MM.1S (cell line): Measurements from ENCODE around the gene FEM1C.

Experiments used
- DNase-seq: peaks from one replicate; pipeline ENCODE4 v3.0.0-alpha.2; 2015
- H2AFZ ChIP-seq: fragments of 300-600 bp; sonication (generic); 2 replicates; pipeline ENCODE4 v1.6.0; 2016; ENCODE audit warnings: antibody characterized with exemption, low read length
- H3F3A ChIP-seq: fragments of 300-600 bp; sonication (generic); 2 replicates; pipeline ENCODE4 v1.6.1; 2016; ENCODE audit warnings: mild to moderate bottlenecking, antibody characterized with exemption, low read length, moderate library complexity, mixed read lengths; ENCODE audit not compliant: insufficient read depth
- H3K27ac ChIP-seq: fragments of 300-600 bp; sonication (generic); 2 replicates; pipeline ENCODE4 v1.5.1; 2016; ENCODE audit warnings: mild to moderate bottlenecking, low read length
- H3K27me3 ChIP-seq: fragments of 300-600 bp; sonication (generic); replicated peaks from 2 replicates; pipeline ENCODE4 v1.6.0; 2016; ENCODE audit warnings: low read length; ENCODE audit not compliant: insufficient read depth
- H3K36me3 ChIP-seq: fragments of 300-600 bp; sonication (generic); replicated peaks from 2 replicates; pipeline ENCODE4 v1.6.1; 2016; ENCODE audit warnings: mild to moderate bottlenecking, low read length, mixed read lengths; ENCODE audit not compliant: insufficient read depth
- H3K4me1 ChIP-seq: fragments of 300-600 bp; sonication (generic); 2 replicates; pipeline ENCODE4 v1.6.1; 2016; ENCODE audit warnings: low read length, mixed read lengths
- H3K4me2 ChIP-seq: fragments of 300-600 bp; sonication (generic); 2 replicates; pipeline ENCODE4 v1.6.0; 2016; ENCODE audit warnings: low read depth, low read length
- H3K4me3 ChIP-seq: fragments of 300-600 bp; sonication (generic); 2 replicates; pipeline ENCODE4 v1.5.1; 2016; ENCODE audit warnings: low read length, mixed read lengths
- H3K79me2 ChIP-seq: fragments of 300-600 bp; sonication (generic); 2 replicates; pipeline ENCODE4 v1.6.1; 2016; ENCODE audit warnings: mixed run types, low read length, mixed read lengths
- H3K9ac ChIP-seq: fragments of 300-600 bp; sonication (generic); 2 replicates; pipeline ENCODE4 v1.6.1; 2016; ENCODE audit warnings: low read length, mixed read lengths
- H3K9me2 ChIP-seq: fragments of 300-600 bp; sonication (generic); replicated peaks from 2 replicates; pipeline ENCODE4 v1.6.1; 2016; ENCODE audit warnings: mild to moderate bottlenecking, low read length, mixed read lengths; ENCODE audit not compliant: insufficient read depth
- H3K9me3 ChIP-seq: fragments of 300-600 bp; sonication (generic); replicated peaks from 2 replicates; pipeline ENCODE4 v1.6.1; 2016; ENCODE audit warnings: mild to moderate bottlenecking, low read length, mixed read lengths; ENCODE audit not compliant: insufficient read depth
- H4K20me1 ChIP-seq: fragments of 300-600 bp; sonication (generic); 2 replicates; pipeline ENCODE4 v1.6.1; 2016; ENCODE audit warnings: mild to moderate bottlenecking, low read length, moderate library complexity, mixed read lengths; ENCODE audit not compliant: insufficient read depth
- EZH2 ChIP-seq: fragments of 300-600 bp; sonication (generic); optimal IDR thresholded peaks from 2 replicates; pipeline ENCODE3; 2017; ENCODE audit warnings: low read depth, mild to moderate bottlenecking, antibody characterized with exemption, low read length, mixed read lengths
- EZH2phosphoT487 ChIP-seq: fragments of 300-600 bp; sonication (generic); IDR thresholded peaks from 2 replicates; pipeline ENCODE4 v1.6.1; 2018; ENCODE audit warnings: antibody characterized with exemption, low read length
- TF ChIP-seq, protein P1 (sequence below): fragments of 300-600 bp; sonication (generic); IDR thresholded peaks from 2 replicates; pipeline ENCODE4 v1.5.1; 2016; ENCODE audit warnings: antibody characterized with exemption, low read length, mixed read lengths

The FEM1C gene

DNA sequence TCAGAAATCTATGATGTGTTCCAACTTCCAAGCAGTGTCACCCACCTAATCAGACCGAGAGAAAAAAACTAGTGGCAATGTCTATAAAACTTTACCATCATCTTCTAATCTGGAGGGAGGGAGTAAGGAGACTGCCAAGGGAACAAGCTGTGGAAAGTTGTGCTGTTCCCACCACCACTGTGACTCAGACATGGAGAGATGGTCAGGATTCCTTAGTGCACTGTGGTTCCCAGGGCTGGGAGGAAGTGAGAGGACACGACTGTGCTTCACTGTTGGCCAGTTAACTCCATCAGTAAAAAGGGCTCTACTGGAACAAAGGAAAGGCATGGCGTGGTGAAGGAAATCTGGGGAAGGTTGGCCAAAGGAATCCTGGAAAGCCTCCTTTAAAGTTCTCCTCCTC, 38.9 kb upstream of the FEM1C start:
- no peak overlapping the region for H3K9ac ChIP-seq
- H3F3A ChIP-seq, result no peaks in the 10 kb centered on the region
- H3K36me3 ChIP-seq, result no peaks in the 10 kb centered on the region
- H3K9me2 ChIP-seq, result no peaks in the 10 kb centered on the region
- H2AFZ ChIP-seq, result no peak overlapping the region
- no peak overlapping the region for H3K27ac ChIP-seq
- H3K27me3 ChIP-seq, result no peaks in the 10 kb centered on the region
- no peaks in the 10 kb centered on the region for H3K79me2 ChIP-seq
- H3K9me3 ChIP-seq, result no peaks in the 10 kb centered on the region
- no peaks in the 10 kb centered on the region for H4K20me1 ChIP-seq
- TF ChIP-seq EZH2phosphoT487 (no peak), EZH2 (no peak)
- TF ChIP-seq, protein P1, sequence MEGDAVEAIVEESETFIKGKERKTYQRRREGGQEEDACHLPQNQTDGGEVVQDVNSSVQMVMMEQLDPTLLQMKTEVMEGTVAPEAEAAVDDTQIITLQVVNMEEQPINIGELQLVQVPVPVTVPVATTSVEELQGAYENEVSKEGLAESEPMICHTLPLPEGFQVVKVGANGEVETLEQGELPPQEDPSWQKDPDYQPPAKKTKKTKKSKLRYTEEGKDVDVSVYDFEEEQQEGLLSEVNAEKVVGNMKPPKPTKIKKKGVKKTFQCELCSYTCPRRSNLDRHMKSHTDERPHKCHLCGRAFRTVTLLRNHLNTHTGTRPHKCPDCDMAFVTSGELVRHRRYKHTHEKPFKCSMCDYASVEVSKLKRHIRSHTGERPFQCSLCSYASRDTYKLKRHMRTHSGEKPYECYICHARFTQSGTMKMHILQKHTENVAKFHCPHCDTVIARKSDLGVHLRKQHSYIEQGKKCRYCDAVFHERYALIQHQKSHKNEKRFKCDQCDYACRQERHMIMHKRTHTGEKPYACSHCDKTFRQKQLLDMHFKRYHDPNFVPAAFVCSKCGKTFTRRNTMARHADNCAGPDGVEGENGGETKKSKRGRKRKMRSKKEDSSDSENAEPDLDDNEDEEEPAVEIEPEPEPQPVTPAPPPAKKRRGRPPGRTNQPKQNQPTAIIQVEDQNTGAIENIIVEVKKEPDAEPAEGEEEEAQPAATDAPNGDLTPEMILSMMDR, result no peak
- no peak overlapping the region for H3K4me3 ChIP-seq
- H3K4me1 ChIP-seq, result 0 out of 2 replicates have a peak, but pooled peaks cover 6% of the 10 kb centered on the region
- DNase-seq, result no peak
- no peak overlapping the region for H3K4me2 ChIP-seq

DNA sequence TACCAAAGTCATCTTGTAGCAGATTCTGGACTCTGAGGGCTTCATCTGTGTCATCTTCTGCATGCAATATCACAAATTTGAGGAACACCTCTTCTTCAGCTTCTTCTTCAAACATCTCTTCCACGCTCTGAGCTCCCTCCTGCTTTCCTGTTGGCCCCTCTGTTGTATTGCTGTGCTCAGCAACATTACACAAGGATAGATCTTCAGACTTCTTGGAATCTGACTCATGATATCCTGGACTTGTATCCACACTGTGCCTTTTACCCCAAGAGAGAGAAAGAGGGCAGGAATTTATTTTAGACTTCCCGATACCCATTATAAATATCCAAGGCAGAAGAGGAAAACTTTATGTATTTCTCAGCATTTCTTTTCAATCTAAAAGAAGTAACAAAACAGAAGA, 36.4 kb upstream of the FEM1C start:
- H3K27me3 ChIP-seq, result no peaks in the 10 kb centered on the region

DNA sequence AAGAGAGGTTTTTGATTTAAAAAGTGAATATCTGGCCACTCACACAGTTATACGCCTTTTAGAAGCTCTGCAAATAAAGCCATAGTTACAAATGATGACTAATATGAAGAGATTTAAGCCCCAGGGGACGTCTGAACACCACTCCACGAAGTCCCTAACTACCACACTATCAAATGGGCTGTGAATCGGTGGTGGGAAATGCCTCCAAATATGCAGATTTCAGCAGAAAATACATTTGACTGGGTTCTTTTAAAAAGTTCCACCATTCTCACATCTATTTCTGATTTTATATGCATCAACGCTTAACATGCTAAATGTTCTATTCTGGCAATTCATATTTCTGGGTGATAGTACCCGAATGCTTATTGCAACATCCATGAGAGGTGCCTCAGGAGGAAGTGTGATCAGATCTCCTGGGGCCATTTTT, 35.2 kb upstream of the FEM1C start:
- DNase-seq, result no peak
- TF ChIP-seq EZH2phosphoT487 (no peak), EZH2 (no peak)
- TF ChIP-seq, protein P1, result no peak

More for the DNA sequence above, 36.4 kb upstream of the FEM1C start:
- Histone ChIP-seq H4K20me1 (no peaks in the 10 kb centered on the region), H3K9me2 (no peaks in the 10 kb centered on the region), H3K9ac (no peak overlapping the region), H3K4me1 (0 out of 2 replicates have a peak, but pooled peaks cover 4% of the 10 kb centered on the region), H3K9me3 (no peaks in the 10 kb centered on the region), H3K4me2 (no peak overlapping the region), H3F3A (no peaks in the 10 kb centered on the region), H2AFZ (no peak overlapping the region), H3K36me3 (no peaks in the 10 kb centered on the region), H3K4me3 (no peak overlapping the region), H3K79me2 (no peaks in the 10 kb centered on the region), H3K27ac (no peak overlapping the region)
- no peak for DNase-seq
- TF ChIP-seq EZH2phosphoT487 (no peak), EZH2 (no peak)
- TF ChIP-seq, protein P1, result no peak

More for the DNA sequence above, 35.2 kb upstream of the FEM1C start:
- no peaks in the 10 kb centered on the region for H3K27me3 ChIP-seq
- H2AFZ ChIP-seq, result no peak overlapping the region
- H3K4me3 ChIP-seq, result no peak overlapping the region
- H3K79me2 ChIP-seq, result no peaks in the 10 kb centered on the region
- no peaks in the 10 kb centered on the region for H3K36me3 ChIP-seq
- H4K20me1 ChIP-seq, result no peaks in the 10 kb centered on the region
- no peaks in the 10 kb centered on the region for H3K4me1 ChIP-seq
- H3K9me3 ChIP-seq, result no peaks in the 10 kb centered on the region
- no peak overlapping the region for H3K27ac ChIP-seq
- H3K9ac ChIP-seq, result no peak overlapping the region
- H3F3A ChIP-seq, result no peaks in the 10 kb centered on the region
- no peaks in the 10 kb centered on the region for H3K9me2 ChIP-seq
- H3K4me2 ChIP-seq, result no peak overlapping the region
